WERI-Rb-1 (cell line): ENCODE results near the gene P2RY14.
A peak's percentile ranks its signal among the peaks of the same experiment; 100 is the strongest.

Experiments
- DNase-seq: peaks from one replicate; pipeline ENCODE4 v3.0.0-alpha.2; 2020
- H3K27ac ChIP-seq: fragments of 250-450 bp; sonication (Bioruptor Pico); 2 replicates; pipeline ENCODE4 v1.5.1; 2020; ENCODE audit warnings: mild to moderate bottlenecking, moderate library complexity
- H3K27me3 ChIP-seq: fragments of 250-450 bp; sonication (Bioruptor Pico); 2 replicates; pipeline ENCODE4 v1.5.1; 2021; ENCODE audit warnings: mild to moderate bottlenecking, low read depth, moderate library complexity; ENCODE audit not compliant: insufficient read depth, severe bottlenecking
- H3K36me3 ChIP-seq: fragments of 250-450 bp; sonication (Bioruptor Pico); 2 replicates; pipeline ENCODE4 v1.5.1; 2020; ENCODE audit warnings: mild to moderate bottlenecking, moderate library complexity
- H3K4me3 ChIP-seq: 2 replicates; pipeline ENCODE4 v1.5.1; 2011; ENCODE audit warnings: low read depth, mild to moderate bottlenecking, control low read depth, low read length
- H3K9me3 ChIP-seq: fragments of 250-450 bp; sonication (Bioruptor Pico); 2 replicates; pipeline ENCODE4 v1.5.1; 2021; ENCODE audit warnings: mild to moderate bottlenecking, moderate library complexity; ENCODE audit not compliant: severe bottlenecking
- CTCF ChIP-seq: IDR thresholded peaks from 2 replicates; pipeline ENCODE4 v1.5.1; 2011; ENCODE audit warnings: low read depth, mild to moderate bottlenecking, control low read depth, inconsistent platforms, low read length

P2RY14 gene

GRCh38 chr3:151230646-151231045, 47.7 kb downstream of the P2RY14 start:
- no peak overlapping the region for H3K4me3 ChIP-seq

GRCh38 chr3:151228666-151229040, 49.7 kb downstream of the P2RY14 start:
- Histone ChIP-seq H3K4me3 (no peak overlapping the region), H3K27ac (no peak overlapping the region), H3K9me3 (no peaks in the 10 kb centered on the region), H3K36me3 (no peaks in the 10 kb centered on the region), H3K27me3 (no peaks in the 10 kb centered on the region)
- no peak for TF ChIP-seq CTCF
- DNase-seq: no peak

More at GRCh38 chr3:151230646-151231045, 47.7 kb downstream of the P2RY14 start:
- Histone ChIP-seq H3K27me3 (no peaks in the 10 kb centered on the region), H3K27ac (no peak overlapping the region), H3K36me3 (no peaks in the 10 kb centered on the region), H3K9me3 (no peaks in the 10 kb centered on the region)
- TF ChIP-seq CTCF: no peak
- DNase-seq: no peak

- Histone ChIP-seq H3K36me3 (no peaks in the 10 kb centered on the region), H3K27ac (no peak overlapping the region), H3K4me3 (no peak overlapping the region), H3K27me3 (no peaks in the 10 kb centered on the region), H3K9me3 (no peaks in the 10 kb centered on the region)
- DNase-seq: peak; percentile 53
- TF ChIP-seq CTCF: peak; percentile 84
These were observed 50.3 kb downstream of the P2RY14 start for GRCh38 chr3:151227807-151228665.

GRCh38 chr3:151227266-151227806, 51.0 kb downstream of the P2RY14 start:
- Histone ChIP-seq H3K27me3 (no peaks in the 10 kb centered on the region), H3K4me3 (no peak overlapping the region), H3K9me3 (no peaks in the 10 kb centered on the region), H3K36me3 (no peaks in the 10 kb centered on the region), H3K27ac (no peak overlapping the region)
- no peak for DNase-seq
- no peak for TF ChIP-seq CTCF

- TF ChIP-seq CTCF: no peak
- H3K4me3 ChIP-seq: no peak overlapping the region
- H3K9me3 ChIP-seq: no peaks in the 10 kb centered on the region
- no peak for DNase-seq
- no peaks in the 10 kb centered on the region for H3K36me3 ChIP-seq
- H3K27ac ChIP-seq: no peak overlapping the region
- no peaks in the 10 kb centered on the region for H3K27me3 ChIP-seq
These were observed 51.5 kb downstream of the P2RY14 start for GRCh38 chr3:151226825-151227224.

- Histone ChIP-seq H3K4me3 (no peak overlapping the region), H3K27ac (no peak overlapping the region), H3K27me3 (no peaks in the 10 kb centered on the region), H3K9me3 (no peaks in the 10 kb centered on the region), H3K36me3 (no peaks in the 10 kb centered on the region)
- no peak for TF ChIP-seq CTCF
- DNase-seq: no peak
These were observed 52.2 kb downstream of the P2RY14 start for GRCh38 chr3:151226088-151226563.
